Aorta (tissue), 4 donors: ENCODE measurements around the gene BRAT1. TPM values are rescaled to one million over a fixed set of nuclear protein-coding genes. Genes with fewer than 3 reads are reported as not detected.

Experiments
- microRNA-seq, 2 donors: library from miRNA; unstranded; fragments of <30 nt; microRNA quantifications; one replicate each; pipeline ENCODE4 v1.2.0, GENCODE V29; 2020
- polyA plus RNA-seq, 2 donors: library from polyadenylated mRNA; stranded (reverse); fragments of 200-250 nt; gene quantifications; one replicate each; pipeline ENCODE4 v1.2.3, GENCODE V29; 2013
- total RNA-seq, 2 donors: library from RNA; stranded (reverse); fragmentation: NEBNext Ultra II Directional; extraction: Animal tissue kit (Norgen Biotek cat#: 25700); gene quantifications; one replicate each; pipeline ENCODE4 v1.2.1, GENCODE V29; 2021
- donor health status: healthy with polysubstance abuse.
- donor health status: Bipolar disorder and iron deficiency.
- donor health status: DM: no; HTN: no; CAD: no.
- donor health status: DM: yes; HTN: yes; CAD: no.

BRAT1 gene
- total and polyA plus RNA-seq, 4 donors = 11.8 to 63.9 (median 19.6) TPM

Small RNAs within 50 kb of the gene (microRNA-seq; reads per million reads assigned to microRNA genes)
- 0 reads per million in 2 donors for gene MIR4648

Other genes starting within 250 kb of the BRAT1 start
- gene SNX8, start 241.1 kb downstream of the BRAT1 start, total RNA-seq = 10 to 100 TPM; 25.9 to 26.5 TPM
- 10 to 100 TPM in 1 of 2 donors, 1 to 10 TPM in 1; 4.1 to 15.8 TPM for gene SNX8, start 241.1 kb downstream of the BRAT1 start, polyA plus RNA-seq
- gene EIF3B, start 200.7 kb downstream of the BRAT1 start, total RNA-seq = 10 to 100 TPM; 84.7 to 95.2 TPM
- gene EIF3B, start 200.7 kb downstream of the BRAT1 start, polyA plus RNA-seq = 10 to 100 TPM; 28.7 to 84.7 TPM
- gene CHST12, start 151.9 kb downstream of the BRAT1 start, total RNA-seq = 10 to 100 TPM; 19.6 to 31.8 TPM
- gene CHST12, start 151.9 kb downstream of the BRAT1 start, polyA plus RNA-seq = 10 to 100 TPM in 1 of 2 donors, 1 to 10 TPM in 1; 2.9 to 16.0 TPM
- gene GRIFIN, start 79.1 kb downstream of the BRAT1 start, total RNA-seq = not detected
- not detected for gene GRIFIN, start 79.1 kb downstream of the BRAT1 start, polyA plus RNA-seq
- gene LFNG, start 35.8 kb downstream of the BRAT1 start, total RNA-seq = 10 to 100 TPM; 14.0 to 30.6 TPM
- 1 to 10 TPM; 2.3 to 5.8 TPM for gene LFNG, start 35.8 kb downstream of the BRAT1 start, polyA plus RNA-seq
- gene IQCE, start 3.5 kb upstream of the BRAT1 start, total RNA-seq = 10 to 100 TPM; 12.0 to 18.2 TPM
- 10 to 100 TPM in 1 of 2 donors, 1 to 10 TPM in 1; 6.1 to 10.5 TPM for gene IQCE, start 3.5 kb upstream of the BRAT1 start, polyA plus RNA-seq
- 10 to 100 TPM; 58.9 to 79.9 TPM for gene TTYH3, start 76.5 kb upstream of the BRAT1 start, total RNA-seq
- gene TTYH3, start 76.5 kb upstream of the BRAT1 start, polyA plus RNA-seq = 10 to 100 TPM; 10.5 to 14.9 TPM
- gene AMZ1, start 132.7 kb upstream of the BRAT1 start, total RNA-seq = 1 to 10 TPM; 1.1 to 2.0 TPM
- under 1 TPM in 1 of 2 donors, not detected in 1; 0.13 TPM for gene AMZ1, start 132.7 kb upstream of the BRAT1 start, polyA plus RNA-seq